ENCODE measurements around the gene MSL2.
"Not testable (repeated sequence)": the region's sequence is repeated elsewhere in the genome, so short reads cannot be mapped to it uniquely, and the experiment has no call there.

MSL2 gene

GRCh38 chr3:136119332-136119731 is 76.8 kb downstream of the MSL2 start:
- not testable (repeated sequence) for H3K9ac ChIP-seq (ENCODE audit: low read length in 2 of 2); H3K27ac ChIP-seq (ENCODE audit: low read length); H3K36me3 ChIP-seq (ENCODE audit: control insufficient read depth in 2 of 2, insufficient read depth in 2 of 2, low read length in 2 of 2); H3K9me3 ChIP-seq (ENCODE audit: control insufficient read depth in 2 of 2, low read length in 2 of 2); H3K27me3 ChIP-seq (ENCODE audit: control insufficient read depth in 1 of 2, insufficient read depth in 2 of 2, low read length in 2 of 2); H3K4me1 ChIP-seq (ENCODE audit: control insufficient read depth, insufficient read depth, low read length); H3K4me3 ChIP-seq (ENCODE audit: low read length in 2 of 2)

- H3K9me3 ChIP-seq (ENCODE audit: control insufficient read depth in 2 of 2, low read length in 2 of 2): no peaks in the 10 kb centered on the region
- no peak overlapping the region for H3K9ac ChIP-seq (ENCODE audit: low read length in 2 of 2)
- no peaks in the 10 kb centered on the region for H3K27me3 ChIP-seq (ENCODE audit: control insufficient read depth in 1 of 2, insufficient read depth in 2 of 2, low read length in 2 of 2)
- H3K4me1 ChIP-seq (ENCODE audit: control insufficient read depth, insufficient read depth, low read length): no peaks in the 10 kb centered on the region
- H3K36me3 ChIP-seq (ENCODE audit: control insufficient read depth in 2 of 2, insufficient read depth in 2 of 2, low read length in 2 of 2): peaks cover 5 to 12% of the 10 kb centered on the region in 2 donors
- H3K27ac ChIP-seq (ENCODE audit: low read length): no peak overlapping the region
- H3K4me3 ChIP-seq (ENCODE audit: low read length in 2 of 2): no peak overlapping the region
Observed at GRCh38 chr3:136114421-136114820, 81.7 kb downstream of the MSL2 start.

GRCh38 chr3:136110481-136110880 is 85.7 kb downstream of the MSL2 start:
- H3K9ac ChIP-seq (ENCODE audit: low read length in 2 of 2): no peak overlapping the region
- peaks cover 5 to 12% of the 10 kb centered on the region in 2 donors for H3K36me3 ChIP-seq (ENCODE audit: control insufficient read depth in 2 of 2, insufficient read depth in 2 of 2, low read length in 2 of 2)
- H3K9me3 ChIP-seq (ENCODE audit: control insufficient read depth in 2 of 2, low read length in 2 of 2): no peaks in the 10 kb centered on the region

GRCh38 chr3:136109499-136109898 is 86.6 kb downstream of the MSL2 start:
- Histone ChIP-seq H3K4me3 (ENCODE audit: low read length in 2 of 2) (no peak overlapping the region), H3K9me3 (ENCODE audit: control insufficient read depth in 2 of 2, low read length in 2 of 2) (no peaks in the 10 kb centered on the region), H3K9ac (ENCODE audit: low read length in 2 of 2) (no peak overlapping the region), H3K27me3 (ENCODE audit: control insufficient read depth in 1 of 2, insufficient read depth in 2 of 2, low read length in 2 of 2) (no peaks in the 10 kb centered on the region), H3K36me3 (ENCODE audit: control insufficient read depth in 2 of 2, insufficient read depth in 2 of 2, low read length in 2 of 2) (peaks cover 7 to 16% of the 10 kb centered on the region in 2 donors), H3K27ac (ENCODE audit: low read length) (no peak overlapping the region), H3K4me1 (ENCODE audit: control insufficient read depth, insufficient read depth, low read length) (no peaks in the 10 kb centered on the region)

More at GRCh38 chr3:136110481-136110880, 85.7 kb downstream of the MSL2 start:
- H3K4me1 ChIP-seq (ENCODE audit: control insufficient read depth, insufficient read depth, low read length): no peaks in the 10 kb centered on the region
- no peak overlapping the region for H3K4me3 ChIP-seq (ENCODE audit: low read length in 2 of 2)
- H3K27me3 ChIP-seq (ENCODE audit: control insufficient read depth in 1 of 2, insufficient read depth in 2 of 2, low read length in 2 of 2): no peaks in the 10 kb centered on the region
- H3K27ac ChIP-seq (ENCODE audit: low read length): no peak overlapping the region

- no peak overlapping the region for H3K4me3 ChIP-seq (ENCODE audit: low read length in 2 of 2)
- no peaks in the 10 kb centered on the region for H3K27me3 ChIP-seq (ENCODE audit: control insufficient read depth in 1 of 2, insufficient read depth in 2 of 2, low read length in 2 of 2)
- no peaks in the 10 kb centered on the region for H3K4me1 ChIP-seq (ENCODE audit: control insufficient read depth, insufficient read depth, low read length)
- H3K27ac ChIP-seq (ENCODE audit: low read length): no peak overlapping the region
- no peaks in the 10 kb centered on the region for H3K9me3 ChIP-seq (ENCODE audit: control insufficient read depth in 2 of 2, low read length in 2 of 2)
- peaks cover 14 to 25% of the 10 kb centered on the region in 2 donors for H3K36me3 ChIP-seq (ENCODE audit: control insufficient read depth in 2 of 2, insufficient read depth in 2 of 2, low read length in 2 of 2)
- no peak overlapping the region for H3K9ac ChIP-seq (ENCODE audit: low read length in 2 of 2)
Observed at GRCh38 chr3:136106101-136106500, 90.0 kb downstream of the MSL2 start.

- Histone ChIP-seq H3K9me3 (ENCODE audit: control insufficient read depth in 2 of 2, low read length in 2 of 2) (no peaks in the 10 kb centered on the region), H3K4me3 (ENCODE audit: low read length in 2 of 2) (no peak overlapping the region), H3K27me3 (ENCODE audit: control insufficient read depth in 1 of 2, insufficient read depth in 2 of 2, low read length in 2 of 2) (no peaks in the 10 kb centered on the region), H3K27ac (ENCODE audit: low read length) (no peak overlapping the region), H3K36me3 (ENCODE audit: control insufficient read depth in 2 of 2, insufficient read depth in 2 of 2, low read length in 2 of 2) (peaks cover 14 to 24% of the 10 kb centered on the region in 2 donors), H3K9ac (ENCODE audit: low read length in 2 of 2) (no peak overlapping the region), H3K4me1 (ENCODE audit: control insufficient read depth, insufficient read depth, low read length) (no peaks in the 10 kb centered on the region)
Observed at GRCh38 chr3:136105044-136105443, 91.1 kb downstream of the MSL2 start.
